ENCODE data around the gene SLC12A7.

GRCh38 chr5:1016036-1016435 is 95.8 kb downstream of the SLC12A7 start:
- no peak for TF ChIP-seq CTCF (IDR thresholded peaks at IDR 0.05)
- no peak for TF ChIP-seq POLR2A (IDR thresholded peaks at IDR 0.05)

Data from thyroid gland (tissue), 4 donors.